Endothelial cell of umbilical vein (primary cell): Measurements from ENCODE around the gene CCND3. TPM values are rescaled to one million over a fixed set of nuclear protein-coding genes. Genes with fewer than 3 reads are reported as not detected.

Experiments
- BruUV-seq: library from RNA; stranded (reverse); fragments of 400-500 nt; replicated peaks from 2 replicates; lab custom pipeline; 2021; lab: Mats Ljungman, UMichigan
- CTCF ChIA-PET: fragments of 300-600, 350-600 bp; sonication (Branson Sonifier 250); formaldehyde crosslinking; loops from one replicate; lab custom pipeline; 2021; ENCODE audit warnings: antibody characterized with exemption, inconsistent platforms; lab: Charles Lee
- POLR2A ChIA-PET: fragments of 300-600, 350-600 bp; sonication (Branson Sonifier 250); formaldehyde crosslinking; loops from one replicate; lab custom pipeline; 2021; ENCODE audit warnings: antibody characterized with exemption, inconsistent platforms; lab: Charles Lee
- DNase-seq: peaks from one replicate; pipeline ENCODE4 v3.0.0-alpha.2; 2011; ENCODE audit warnings: low read depth, low spot score
- FAIRE-seq: peaks from 2 replicates; lab custom pipeline; 2011; peaks lifted over from hg19 to GRCh38; lab: Jason Lieb, UNC
- H2AFZ ChIP-seq: 2 replicates; pipeline ENCODE4 v1.6.0; 2012; ENCODE audit warnings: low read depth, low read length, control low read depth, inconsistent platforms
- H3K27ac ChIP-seq: 2 replicates; pipeline ENCODE4 v1.5.1; 2011; ENCODE audit warnings: low read depth, mild to moderate bottlenecking, control low read depth, low read length, moderate library complexity; ENCODE audit not compliant: insufficient read depth
- H3K27me3 ChIP-seq, 2 experiments: 2 replicates each; pipeline versions ENCODE4 v1.6.0 to v1.6.1; 2011; ENCODE audit warnings: low read length in 2 of 2, mixed read lengths in 1 of 2; ENCODE audit not compliant: control insufficient read depth in 2 of 2, insufficient read depth in 2 of 2
- H3K36me3 ChIP-seq, 2 experiments: 2 replicates in 1 of 2; 3 replicates in 1 of 2; pipeline ENCODE4 v1.5.1; 2011; ENCODE audit warnings: low read length in 2 of 2, mild to moderate bottlenecking in 1 of 2, moderate library complexity in 1 of 2; ENCODE audit not compliant: control insufficient read depth in 2 of 2, insufficient read depth in 2 of 2; ENCODE audit errors: extremely low read depth in 1 of 2
- H3K4me1 ChIP-seq: 3 replicates; pipeline ENCODE4 v1.5.1; 2011; ENCODE audit warnings: mild to moderate bottlenecking, low read length; ENCODE audit not compliant: control insufficient read depth, insufficient read depth; ENCODE audit errors: extremely low read depth
- H3K4me2 ChIP-seq: 2 replicates; pipeline ENCODE4 v1.6.1; 2011; ENCODE audit warnings: low read length, control low read depth, mixed read lengths; ENCODE audit not compliant: insufficient read depth
- H3K4me3 ChIP-seq, 3 experiments: fragments of 200-600 bp in 1 of 3; sonication (generic), shearing (Covaris generic) in 1 of 3; replicated peaks in 1 of 3; 2 replicates each; pipeline ENCODE4 v1.5.1; 2011 to 2016; ENCODE audit warnings: control low read depth in 3 of 3, low read length in 3 of 3, mild to moderate bottlenecking in 2 of 3, inconsistent platforms in 1 of 3, low read depth in 1 of 3, moderate library complexity in 1 of 3; ENCODE audit not compliant: insufficient read depth in 1 of 3
- H3K79me2 ChIP-seq: 2 replicates; pipeline ENCODE4 v1.6.0; 2012; ENCODE audit warnings: low read length, inconsistent platforms; ENCODE audit not compliant: control insufficient read depth, insufficient read depth
- H3K9ac ChIP-seq: replicated peaks from 2 replicates; pipeline ENCODE3; 2011; ENCODE audit warnings: low read length, control low read depth; ENCODE audit not compliant: insufficient read depth; ENCODE audit errors: extremely low read depth
- H3K9me1 ChIP-seq: replicated peaks from 3 replicates; pipeline ENCODE4 v1.6.0; 2011; ENCODE audit warnings: mild to moderate bottlenecking, low read length; ENCODE audit not compliant: control insufficient read depth, insufficient read depth; ENCODE audit errors: extremely low read depth
- H3K9me3 ChIP-seq: replicated peaks from 2 replicates; pipeline ENCODE4 v1.5.1; 2012; ENCODE audit warnings: low read length, inconsistent platforms; ENCODE audit not compliant: control insufficient read depth, insufficient read depth
- H4K20me1 ChIP-seq: replicated peaks from 2 replicates; pipeline ENCODE3; 2011; ENCODE audit warnings: mild to moderate bottlenecking, low read length; ENCODE audit not compliant: control insufficient read depth, insufficient read depth; ENCODE audit errors: extremely low read depth
- CTCF ChIP-seq, 2 donors: IDR thresholded peaks; 1 replicate in 1 of 2; 2 replicates in 1 of 2; pipeline ENCODE4 v1.5.1; 2011; ENCODE audit warnings: low read length in 2 of 2, mild to moderate bottlenecking in 2 of 2, moderate library complexity in 2 of 2, control low read depth in 1 of 2, inconsistent platforms in 1 of 2, low read depth in 1 of 2; ENCODE audit not compliant: insufficient read depth in 1 of 2; ENCODE audit errors: extremely low read depth in 1 of 2
- EZH2 ChIP-seq: IDR thresholded peaks from 2 replicates; pipeline ENCODE4 v1.6.1; 2012; ENCODE audit warnings: borderline replicate concordance, low read depth, mild to moderate bottlenecking, moderate library complexity, low read length, inconsistent platforms; ENCODE audit not compliant: severe bottlenecking
- GATA2 ChIP-seq: IDR thresholded peaks from 2 replicates; pipeline ENCODE4 v1.7.0; 2011; ENCODE audit warnings: low read depth, mild to moderate bottlenecking, moderate library complexity, mixed read lengths, low read length; ENCODE audit not compliant: insufficient read length, insufficient read depth
- JUN ChIP-seq: IDR thresholded peaks from 2 replicates; pipeline ENCODE4 v1.6.1; 2011; ENCODE audit warnings: borderline replicate concordance, low read depth; ENCODE audit not compliant: insufficient read length, insufficient read depth
- MYC ChIP-seq: IDR thresholded peaks from one replicate; pipeline ENCODE4 v1.6.1; 2011; ENCODE audit warnings: mild to moderate bottlenecking, low read depth, low read length
- POLR2AphosphoS5 ChIP-seq: IDR thresholded peaks from 2 replicates; pipeline ENCODE4 v1.6.1; 2012; ENCODE audit warnings: low read depth, mild to moderate bottlenecking, control low read depth, low read length, moderate library complexity; ENCODE audit not compliant: insufficient read depth
- dilution Hi-C: fragments of 300-500 bp; cut with MboI; formaldehyde crosslinking; loops from one replicate; pipeline ENCODE4 v1.15.0; 2019; ENCODE audit warnings: low sequenced_read_pairs; ENCODE audit not compliant: extremely low pct_ligation_motif_present
- intact Hi-C: fragments of 100-400 bp; cut with micrococcal nuclease; formaldehyde crosslinking; loops from one replicate; pipeline ENCODE4 v1.10.0; 2022
- polyA plus RNA-seq, 4 experiments: library from polyadenylated mRNA; depleted of rRNA in 3 of 4; stranded (reverse) in 3 of 4; unstranded in 1 of 4; fragments of >200 nt; gene quantifications; 2 replicates each; pipeline versions ENCODE4 v1.2.1 to v1.2.3, GENCODE V29; 2011 to 2012; ENCODE audit warnings: missing spikeins in 1 of 4
- total RNA-seq: library from RNA; stranded (reverse); gene quantifications from 2 replicates; pipeline ENCODE4 v1.2.3, GENCODE V29; 2021
- TF ChIP-seq, protein P1 (sequence below): IDR thresholded peaks from 2 replicates; pipeline ENCODE4 v1.6.1; 2011; ENCODE audit not compliant: insufficient read depth, insufficient read length

Gene CCND3
- total and polyA plus RNA-seq, 2 donors (not counting 3 experiments of a cell fraction or from before 2014, with no cell fraction given) = 87.5 to 98.7 TPM

DNA sequence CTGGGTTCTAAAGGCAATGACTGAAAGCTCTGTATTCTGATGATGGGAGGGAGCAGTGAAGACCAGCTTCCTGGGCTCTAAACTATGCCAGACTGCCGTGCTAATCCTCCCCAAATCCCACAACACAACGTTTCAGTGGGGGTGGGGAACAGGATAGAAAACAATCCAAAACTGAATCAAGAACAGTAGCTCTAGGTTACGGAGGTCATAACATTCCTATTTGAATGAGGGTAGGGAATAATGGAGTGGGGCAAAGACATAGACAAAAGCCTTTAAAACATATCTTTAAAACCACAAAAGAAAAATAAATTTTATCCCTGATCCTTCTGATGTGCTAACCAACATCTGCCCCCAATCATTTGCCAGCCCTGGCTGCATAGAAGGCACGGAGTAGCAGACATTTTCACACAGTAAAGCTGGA lies 54.3 kb downstream of the CCND3 start:
- H3K4me2 ChIP-seq = no peak overlapping the region
- H3K9ac ChIP-seq = no peak overlapping the region
- H3K9me3 ChIP-seq = no peaks in the 10 kb centered on the region
- ChIA-PET CTCF (interaction anchor here (1.0 to 1.6 kb wide), 5 partner anchors 11 to 86 kb away, joined by 3 to 8 read pairs (median 4); partner anchors contain the start of genes BYSL and MED20), POLR2A (no interaction called here)
- no peak overlapping the region for H3K4me3 ChIP-seq
- H3K36me3 ChIP-seq = no peaks in the 10 kb centered on the region
- dilution Hi-C loops = no loop called here
- no peak overlapping the region for H3K27ac ChIP-seq
- no peaks in the 10 kb centered on the region for H4K20me1 ChIP-seq
- TF ChIP-seq, protein P1, sequence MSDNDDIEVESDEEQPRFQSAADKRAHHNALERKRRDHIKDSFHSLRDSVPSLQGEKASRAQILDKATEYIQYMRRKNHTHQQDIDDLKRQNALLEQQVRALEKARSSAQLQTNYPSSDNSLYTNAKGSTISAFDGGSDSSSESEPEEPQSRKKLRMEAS = no peak
- TF ChIP-seq POLR2AphosphoS5 (no peak), CTCF (IDR thresholded peaks at IDR 0.05; ENCODE audit: extremely low read depth in 1 of 2, insufficient read depth in 1 of 2, low read depth in 1 of 2, low read length in 2 of 2) (no peak), MYC (no peak), GATA2 (no peak), JUN (no peak), EZH2 (no peak)
- intact Hi-C loops = no loop called here
- BruUV-seq = no TSS peak
- FAIRE-seq (no peak), DNase-seq (no peak)
- no peak overlapping the region for H2AFZ ChIP-seq
- H3K79me2 ChIP-seq = no peaks in the 10 kb centered on the region
- H3K27me3 ChIP-seq = no peaks in the 10 kb centered on the region
- no peaks in the 10 kb centered on the region for H3K9me1 ChIP-seq
- no peaks in the 10 kb centered on the region for H3K4me1 ChIP-seq
